Vagina (tissue), 2 donors: ENCODE measurements around the gene MAPKAPK5. TPM values are rescaled to one million over a fixed set of nuclear protein-coding genes. Genes with fewer than 3 reads are reported as not detected.

Source experiments
- DNase-seq, 2 donors: peaks; one replicate each; pipeline ENCODE4 v3.0.0-alpha.2; 2017; ENCODE audit errors: extremely low spot score in 2 of 2
- H3K27ac ChIP-seq: fragments of 200-600 bp; sonication (generic); one replicate; pipeline ENCODE4 v1.5.1; 2019
- H3K27me3 ChIP-seq: fragments of 200-600 bp; sonication (generic); one replicate; pipeline ENCODE4 v1.5.1; 2019
- H3K36me3 ChIP-seq, 2 donors: fragments of 200-600 bp; sonication (generic); one replicate each; pipeline ENCODE4 v1.5.1; 2017 to 2019
- H3K4me1 ChIP-seq: fragments of 200-600 bp; sonication (generic); one replicate; pipeline ENCODE4 v1.5.1; 2019
- H3K4me3 ChIP-seq, 2 donors: fragments of 200-600 bp; sonication (generic); 1 replicate in 1 of 2; 2 replicates in 1 of 2; pipeline ENCODE4 v1.5.1; 2016 to 2019
- H3K9me3 ChIP-seq: fragments of 200-600 bp; sonication (generic); one replicate; pipeline ENCODE4 v1.5.1; 2019
- CTCF ChIP-seq, 3 experiments: fragments of 450-650 bp in 2 of 3; fragments of 200-600 bp in 1 of 3; sonication (generic) in 1 of 3; IDR thresholded peaks; one replicate each; pipeline ENCODE4 v1.5.1; 2017 to 2019; ENCODE audit warnings: antibody characterized with exemption in 3 of 3, mild to moderate bottlenecking in 2 of 3, moderate library complexity in 2 of 3
- POLR2A ChIP-seq, 2 donors: fragments of 450-650 bp; IDR thresholded peaks; one replicate each; pipeline ENCODE4 v1.6.1; 2017; ENCODE audit warnings: antibody characterized with exemption in 2 of 2, mild to moderate bottlenecking in 2 of 2, moderate library complexity in 2 of 2
- POLR2AphosphoS5 ChIP-seq, 2 donors: sonication (generic); formaldehyde crosslinking; IDR thresholded peaks; one replicate each; pipeline ENCODE4 v1.9.0; 2017; ENCODE audit warnings: antibody characterized with exemption in 2 of 2, mild to moderate bottlenecking in 2 of 2, low read depth in 1 of 2; ENCODE audit not compliant: insufficient read depth in 1 of 2
- intact Hi-C: fragments of 100-400 bp; cut with DNase I; formaldehyde crosslinking; loops from one replicate; pipeline ENCODE4 v1.15.1; 2023
- total RNA-seq: library from RNA; depleted of rRNA; stranded (reverse); fragments of >200 nt; gene quantifications from one replicate; pipeline ENCODE4 v1.2.3, GENCODE V29; 2016

Gene MAPKAPK5
- total RNA-seq, 1 donor from 2014 or later: 35.1 TPM

GRCh38 chr12:111905502-111905901, 63.5 kb downstream of the MAPKAPK5 start:
- DNase-seq: no peak
- H3K36me3 ChIP-seq: no peaks in the 10 kb centered on the region
- no peaks in the 10 kb centered on the region for H3K4me1 ChIP-seq
- intact Hi-C loops: no loop called here
- H3K27ac ChIP-seq: no peak overlapping the region
- no peak for TF ChIP-seq POLR2AphosphoS5 (IDR thresholded peaks at IDR 0.05; ENCODE audit: insufficient read depth in 1 of 2, low read depth in 1 of 2)
- H3K27me3 ChIP-seq: no peaks in the 10 kb centered on the region
- no peak overlapping the region for H3K4me3 ChIP-seq
- no peaks in the 10 kb centered on the region for H3K9me3 ChIP-seq

GRCh38 chr12:111907740-111908139, 65.7 kb downstream of the MAPKAPK5 start:
- Histone ChIP-seq H3K27ac (no peak overlapping the region), H3K27me3 (no peaks in the 10 kb centered on the region), H3K4me1 (no peaks in the 10 kb centered on the region), H3K9me3 (no peaks in the 10 kb centered on the region), H3K36me3 (no peaks in the 10 kb centered on the region), H3K4me3 (no peak overlapping the region)
- no peak for TF ChIP-seq POLR2AphosphoS5 (IDR thresholded peaks at IDR 0.05; ENCODE audit: insufficient read depth in 1 of 2, low read depth in 1 of 2)
- TF ChIP-seq CTCF (IDR thresholded peaks at IDR 0.05): no peak
- TF ChIP-seq POLR2A (IDR thresholded peaks at IDR 0.05): no peak
- no peak for DNase-seq
- intact Hi-C loops: no loop called here

GRCh38 chr12:111925171-111925570, 83.1 kb downstream of the MAPKAPK5 start:
- H3K9me3 ChIP-seq: no peaks in the 10 kb centered on the region
- no peak overlapping the region for H3K4me3 ChIP-seq
- no peaks in the 10 kb centered on the region for H3K4me1 ChIP-seq
- no peaks in the 10 kb centered on the region for H3K27me3 ChIP-seq
- intact Hi-C loops: no loop called here
- DNase-seq: no peak
- no peaks in the 10 kb centered on the region for H3K36me3 ChIP-seq
- no peak overlapping the region for H3K27ac ChIP-seq
- TF ChIP-seq POLR2AphosphoS5 (IDR thresholded peaks at IDR 0.05; ENCODE audit: insufficient read depth in 1 of 2, low read depth in 1 of 2): no peak
- TF ChIP-seq CTCF (IDR thresholded peaks at IDR 0.05): no peak
- TF ChIP-seq POLR2A (IDR thresholded peaks at IDR 0.05): no peak

- no peak for TF ChIP-seq POLR2AphosphoS5 (IDR thresholded peaks at IDR 0.05; ENCODE audit: insufficient read depth in 1 of 2, low read depth in 1 of 2)
- no peak for TF ChIP-seq CTCF (IDR thresholded peaks at IDR 0.05)
- TF ChIP-seq POLR2A (IDR thresholded peaks at IDR 0.05): no peak
- Histone ChIP-seq H3K27ac (no peak overlapping the region), H3K4me1 (no peaks in the 10 kb centered on the region), H3K4me3 (no peak overlapping the region), H3K27me3 (no peaks in the 10 kb centered on the region), H3K9me3 (no peaks in the 10 kb centered on the region), H3K36me3 (no peaks in the 10 kb centered on the region)
- no peak for DNase-seq
- intact Hi-C loops: no loop called here
Measured at GRCh38 chr12:111926631-111927030, 84.6 kb downstream of the MAPKAPK5 start.

GRCh38 chr12:111927346-111927745, 85.3 kb downstream of the MAPKAPK5 start:
- Histone ChIP-seq H3K27me3 (no peaks in the 10 kb centered on the region), H3K4me3 (no peak overlapping the region), H3K4me1 (no peaks in the 10 kb centered on the region), H3K36me3 (no peaks in the 10 kb centered on the region), H3K27ac (no peak overlapping the region), H3K9me3 (no peaks in the 10 kb centered on the region)
- no peak for DNase-seq
- TF ChIP-seq POLR2AphosphoS5 (IDR thresholded peaks at IDR 0.05; ENCODE audit: insufficient read depth in 1 of 2, low read depth in 1 of 2) (no peak), CTCF (IDR thresholded peaks at IDR 0.05) (no peak), POLR2A (IDR thresholded peaks at IDR 0.05) (no peak)
- intact Hi-C loops: no loop called here

GRCh38 chr12:111932241-111932640, 90.2 kb downstream of the MAPKAPK5 start:
- H3K27ac ChIP-seq: no peak overlapping the region

More at GRCh38 chr12:111932241-111932640, 90.2 kb downstream of the MAPKAPK5 start:
- TF ChIP-seq POLR2AphosphoS5 (IDR thresholded peaks at IDR 0.05; ENCODE audit: insufficient read depth in 1 of 2, low read depth in 1 of 2) (no peak), POLR2A (IDR thresholded peaks at IDR 0.05) (no peak), CTCF (IDR thresholded peaks at IDR 0.05) (no peak)
- Histone ChIP-seq H3K36me3 (no peaks in the 10 kb centered on the region), H3K4me1 (no peaks in the 10 kb centered on the region), H3K27me3 (no peaks in the 10 kb centered on the region), H3K9me3 (no peaks in the 10 kb centered on the region), H3K4me3 (no peak overlapping the region)
- no peak for DNase-seq
- intact Hi-C loops: no loop called here
